Smooth muscle cell (in vitro differentiated cells): ENCODE results near the gene PNPLA3. TPM values are rescaled to one million over a fixed set of nuclear protein-coding genes. Genes with fewer than 3 reads are reported as not detected.
A peak's percentile ranks its signal among the peaks of the same experiment; 100 is the strongest.
"Not testable (repeated sequence)": the region's sequence is repeated elsewhere in the genome, so short reads cannot be mapped to it uniquely, and the experiment has no call there.

Source experiments
- DNase-seq: peaks from one replicate; lab custom pipeline; 2025; ENCODE audit not compliant: unreplicated experiment; lab: John Stamatoyannopoulos, UW
- H2AFZ ChIP-seq: fragments of 200-600 bp; sonication (generic); 2 replicates; pipeline ENCODE4 v1.6.0; 2016; ENCODE audit warnings: antibody characterized with exemption, low read depth, mild to moderate bottlenecking
- H3F3A ChIP-seq: fragments of 200-600 bp; sonication (generic); 2 replicates; pipeline ENCODE4 v1.6.0; 2017; ENCODE audit warnings: antibody characterized with exemption, low read depth
- H3K27ac ChIP-seq: fragments of 200-600 bp; sonication (generic); 2 replicates; pipeline ENCODE4 v1.5.1; 2016; ENCODE audit warnings: low read depth, mild to moderate bottlenecking
- H3K27me3 ChIP-seq: fragments of 200-600 bp; sonication (generic); 2 replicates; pipeline ENCODE4 v1.6.1; 2016; ENCODE audit warnings: low read depth, mild to moderate bottlenecking
- H3K36me3 ChIP-seq: fragments of 200-600 bp; sonication (generic); 2 replicates; pipeline ENCODE4 v1.5.1; 2016; ENCODE audit warnings: low read depth
- H3K4me1 ChIP-seq: fragments of 200-600 bp; sonication (generic); 2 replicates; pipeline ENCODE4 v1.5.1; 2016; ENCODE audit warnings: low read depth
- H3K4me2 ChIP-seq: fragments of 200-600 bp; sonication (generic); 2 replicates; pipeline ENCODE4 v1.6.0; 2016; ENCODE audit warnings: mild to moderate bottlenecking
- H3K4me3 ChIP-seq: fragments of 200-600 bp; sonication (generic); 2 replicates; pipeline ENCODE4 v1.5.1; 2016; ENCODE audit warnings: mild to moderate bottlenecking
- H3K79me2 ChIP-seq: fragments of 200-600 bp; sonication (generic); 2 replicates; pipeline ENCODE4 v1.6.0; 2016; ENCODE audit warnings: low read depth, mild to moderate bottlenecking
- H3K9ac ChIP-seq: fragments of 200-600 bp; sonication (generic); 2 replicates; pipeline ENCODE4 v1.6.0; 2016; ENCODE audit warnings: low read depth
- H3K9me3 ChIP-seq: fragments of 200-600 bp; sonication (generic); replicated peaks from 2 replicates; pipeline ENCODE4 v1.5.1; 2016; ENCODE audit warnings: low read depth
- H4K20me1 ChIP-seq: fragments of 200-600 bp; sonication (generic); 2 replicates; pipeline ENCODE4 v1.6.0; 2016; ENCODE audit warnings: low read depth
- WGBS: methylation state at CpG from one replicate; pipeline ENCODE4 v1.1.7; 2016; ENCODE audit warnings: low lambda C conversion rate; 5-methylcytosine and 5-hydroxymethylcytosine counted together
- polyA plus RNA-seq: library from polyadenylated mRNA; unstranded; fragments of >200 nt; fragmentation: Nextera tagmentation; extraction: Ambion mirVana; gene quantifications from 2 replicates; pipeline ENCODE4 v1.2.1, GENCODE V29; 2016
- total RNA-seq: library from RNA; depleted of rRNA; stranded (reverse); fragments of >200 nt; gene quantifications from 2 replicates; pipeline ENCODE4 v1.2.3, GENCODE V29; 2014
- TF ChIP-seq, protein P1 (sequence below): fragments of 200-600 bp; sonication (generic); IDR thresholded peaks from 2 replicates; pipeline ENCODE4 v1.5.1; 2017; ENCODE audit warnings: borderline replicate concordance, mild to moderate bottlenecking, antibody characterized with exemption; ENCODE audit not compliant: insufficient read depth, poor library complexity, severe bottlenecking

PNPLA3 gene
- total and polyA plus RNA-seq, 2 experiments from 2014 or later, result 11.0 to 14.5 TPM

DNA sequence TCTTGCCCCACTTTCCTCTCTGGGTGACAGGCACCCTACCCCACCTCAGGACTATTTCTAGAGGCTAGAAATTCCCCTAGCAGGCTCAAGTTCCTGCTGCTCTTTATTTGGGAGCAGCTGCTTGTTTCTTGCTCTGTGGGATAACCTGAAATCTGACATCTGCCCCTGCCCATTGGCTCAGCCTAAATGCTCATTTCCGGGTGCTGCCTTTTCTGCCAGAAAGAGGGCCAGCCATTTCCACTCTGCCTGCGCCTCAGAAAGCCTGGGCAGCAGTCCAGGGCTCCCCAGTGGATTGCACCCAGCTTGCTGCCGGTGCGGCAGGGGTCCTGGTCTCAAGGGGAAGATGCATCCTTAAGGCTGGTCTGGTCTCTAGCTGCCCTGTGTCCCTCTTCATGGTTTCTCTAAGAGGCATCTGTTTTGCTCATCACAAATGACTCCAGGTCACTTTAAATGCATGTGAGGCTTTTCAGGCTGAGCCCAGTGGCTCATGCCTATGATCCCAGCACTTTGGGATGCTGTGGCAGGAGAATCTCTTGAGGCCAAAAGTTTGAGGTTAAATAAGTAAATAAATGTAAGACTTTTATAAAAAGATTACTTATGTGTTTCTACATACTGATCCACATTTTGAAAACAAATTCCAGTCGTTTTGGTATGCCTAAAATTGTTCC is 21.5 kb upstream of the PNPLA3 start:
- Histone ChIP-seq H3K9ac (peak overlapping the region; percentile 24), H3K27me3 (no peaks in the 10 kb centered on the region), H4K20me1 (no peaks in the 10 kb centered on the region), H3K36me3 (no peaks in the 10 kb centered on the region), H3K4me3 (no peak overlapping the region), H3K27ac (peak overlapping the region; percentile 69), H3K4me2 (peak overlapping the region; percentile 35), H3K4me1 (peaks cover 7% of the 10 kb centered on the region), H2AFZ (no peak overlapping the region), H3F3A (peaks cover 2% of the 10 kb centered on the region), H3K9me3 (no peaks in the 10 kb centered on the region), H3K79me2 (no peaks in the 10 kb centered on the region)
- no peak for DNase-seq
- WGBS, result 49% methylated on average over 5 of the region's 5 CpGs
- TF ChIP-seq, protein P1, sequence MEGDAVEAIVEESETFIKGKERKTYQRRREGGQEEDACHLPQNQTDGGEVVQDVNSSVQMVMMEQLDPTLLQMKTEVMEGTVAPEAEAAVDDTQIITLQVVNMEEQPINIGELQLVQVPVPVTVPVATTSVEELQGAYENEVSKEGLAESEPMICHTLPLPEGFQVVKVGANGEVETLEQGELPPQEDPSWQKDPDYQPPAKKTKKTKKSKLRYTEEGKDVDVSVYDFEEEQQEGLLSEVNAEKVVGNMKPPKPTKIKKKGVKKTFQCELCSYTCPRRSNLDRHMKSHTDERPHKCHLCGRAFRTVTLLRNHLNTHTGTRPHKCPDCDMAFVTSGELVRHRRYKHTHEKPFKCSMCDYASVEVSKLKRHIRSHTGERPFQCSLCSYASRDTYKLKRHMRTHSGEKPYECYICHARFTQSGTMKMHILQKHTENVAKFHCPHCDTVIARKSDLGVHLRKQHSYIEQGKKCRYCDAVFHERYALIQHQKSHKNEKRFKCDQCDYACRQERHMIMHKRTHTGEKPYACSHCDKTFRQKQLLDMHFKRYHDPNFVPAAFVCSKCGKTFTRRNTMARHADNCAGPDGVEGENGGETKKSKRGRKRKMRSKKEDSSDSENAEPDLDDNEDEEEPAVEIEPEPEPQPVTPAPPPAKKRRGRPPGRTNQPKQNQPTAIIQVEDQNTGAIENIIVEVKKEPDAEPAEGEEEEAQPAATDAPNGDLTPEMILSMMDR, result no peak

DNA sequence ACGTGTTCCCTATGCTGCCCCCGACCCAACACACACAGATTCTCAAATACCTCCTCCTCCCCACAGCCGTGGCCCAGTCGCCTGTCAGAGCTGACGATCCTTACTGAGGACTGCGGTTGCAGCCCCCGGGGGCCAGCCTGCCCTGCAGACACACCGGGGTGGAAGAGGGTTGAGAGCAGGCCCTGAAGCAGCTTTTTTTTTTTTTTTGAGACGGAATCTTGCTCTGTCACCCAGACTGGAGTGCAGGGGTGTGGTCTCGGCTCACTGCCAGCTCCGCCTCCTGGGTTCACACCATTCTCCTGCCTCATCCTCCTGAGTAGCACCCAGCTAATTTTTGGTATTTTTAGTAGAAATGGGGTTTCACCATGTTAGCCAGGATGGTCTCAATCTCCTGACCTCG is 20.6 kb upstream of the PNPLA3 start:
- 78% methylated on average over 12 of the region's 12 CpGs for WGBS
- H3K27ac ChIP-seq, result peak overlapping the region; percentile 69
- not testable (repeated sequence) for H3K27me3 ChIP-seq

DNA sequence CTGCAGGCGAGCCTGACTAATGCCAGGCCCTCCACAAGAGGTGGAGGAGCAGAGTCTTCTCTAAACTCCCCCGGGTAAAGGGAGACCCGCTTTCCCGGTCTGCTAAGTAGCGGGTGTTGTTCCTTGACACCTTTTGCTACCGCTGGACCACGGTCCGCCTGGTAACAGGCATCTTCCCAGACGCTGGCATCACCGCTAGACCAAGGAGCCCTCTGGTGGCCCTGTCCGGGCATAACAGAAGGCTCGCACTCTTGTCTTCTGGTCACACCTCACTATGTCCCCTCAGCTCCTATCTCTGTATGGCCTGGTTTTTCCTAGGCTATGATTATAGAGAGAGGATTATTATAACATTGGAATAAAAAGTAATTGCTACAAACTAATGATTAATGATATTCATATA is 19.2 kb upstream of the PNPLA3 start:
- not testable (repeated sequence) for DNase-seq, H3K27ac ChIP-seq, H3K79me2 ChIP-seq, H3K36me3 ChIP-seq, H3F3A ChIP-seq, H3K9me3 ChIP-seq, H3K4me1 ChIP-seq, H3K27me3 ChIP-seq, H3K9ac ChIP-seq, H3K4me3 ChIP-seq, H4K20me1 ChIP-seq, H2AFZ ChIP-seq, H3K4me2 ChIP-seq
- WGBS, result 32% methylated on average over 12 of the region's 12 CpGs
- TF ChIP-seq, protein P1, result peak; percentile 45

More for the DNA sequence above, 20.6 kb upstream of the PNPLA3 start:
- not testable (repeated sequence) for H3K9me3 ChIP-seq, H3K79me2 ChIP-seq, H3K4me1 ChIP-seq, H4K20me1 ChIP-seq, H3K36me3 ChIP-seq, H3F3A ChIP-seq, H3K9ac ChIP-seq, DNase-seq, H3K4me3 ChIP-seq, H3K4me2 ChIP-seq, H2AFZ ChIP-seq

DNA sequence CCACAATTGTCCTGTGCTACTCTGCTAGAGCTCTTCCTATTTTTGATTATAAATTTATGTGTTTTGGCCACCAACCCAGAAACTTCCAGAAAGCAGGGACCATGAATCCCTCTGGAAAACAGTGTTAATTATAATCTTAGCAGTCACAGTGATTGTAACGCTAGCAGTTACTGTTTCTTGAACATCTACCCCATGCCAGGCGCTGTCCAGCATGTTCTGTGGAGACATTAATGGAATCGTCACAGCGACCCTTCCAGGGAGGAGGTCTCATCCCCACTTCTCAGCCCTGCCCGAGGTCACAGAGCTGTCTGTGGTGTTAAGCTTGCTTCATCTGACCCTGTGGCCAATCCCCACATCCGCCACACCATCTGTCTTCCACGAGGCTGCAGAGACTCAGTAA is 17.9 kb upstream of the PNPLA3 start:
- Histone ChIP-seq H3K27me3 (peaks cover 2% of the 10 kb centered on the region), H3K4me3 (no peak overlapping the region), H2AFZ (no peak overlapping the region), H3F3A (peaks cover 2% of the 10 kb centered on the region), H3K9ac (no peak overlapping the region), H3K36me3 (no peaks in the 10 kb centered on the region), H3K4me2 (no peak overlapping the region), H3K27ac (no peak overlapping the region), H3K4me1 (peaks cover 3% of the 10 kb centered on the region), H3K9me3 (no peaks in the 10 kb centered on the region), H3K79me2 (no peaks in the 10 kb centered on the region), H4K20me1 (no peaks in the 10 kb centered on the region)
- WGBS, result 78% methylated on average over 7 of the region's 7 CpGs
- no peak for DNase-seq
- TF ChIP-seq, protein P1, result no peak
